GM12892 (cell line): ENCODE measurements around the gene EPB41L1.

Experiments
- POLR2A ChIP-seq: IDR thresholded peaks from 2 replicates; pipeline ENCODE4 v1.6.1; 2011; ENCODE audit warnings: low read depth, low read length, control low read depth
- TAF1 ChIP-seq: IDR thresholded peaks from 2 replicates; pipeline ENCODE4 v1.6.1; 2011; ENCODE audit warnings: low read depth, mild to moderate bottlenecking, control low read depth, low read length, borderline replicate concordance

DNA sequence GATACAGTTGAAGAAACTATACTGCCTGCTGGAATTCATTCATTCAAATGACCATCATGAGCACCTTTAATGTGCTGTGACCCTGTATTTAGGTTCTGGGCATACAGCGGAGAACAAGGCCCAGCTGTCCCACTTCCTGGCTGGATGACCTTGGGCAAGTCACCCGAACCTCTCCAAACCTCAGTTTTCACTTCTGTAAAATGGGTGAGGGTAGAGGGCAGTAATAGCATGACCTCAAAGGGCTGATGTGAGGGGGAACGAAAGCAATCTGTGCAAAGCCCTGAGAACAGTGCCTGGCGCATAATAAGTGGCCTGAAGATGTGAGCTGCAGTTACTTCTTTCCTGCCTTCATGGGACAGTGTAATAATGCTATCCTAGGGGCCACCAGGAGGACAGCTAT lies 61.2 kb downstream of the EPB41L1 start:
- TF ChIP-seq POLR2A (no peak), TAF1 (no peak)
